ENCODE results near the gene IRF2BPL. TPM values are rescaled to one million over a fixed set of nuclear protein-coding genes. Genes with fewer than 3 reads are reported as not detected.

The IRF2BPL gene
- total and polyA plus RNA-seq, 2 experiments from 2014 or later, result 4.8 to 51.0 TPM

DNA sequence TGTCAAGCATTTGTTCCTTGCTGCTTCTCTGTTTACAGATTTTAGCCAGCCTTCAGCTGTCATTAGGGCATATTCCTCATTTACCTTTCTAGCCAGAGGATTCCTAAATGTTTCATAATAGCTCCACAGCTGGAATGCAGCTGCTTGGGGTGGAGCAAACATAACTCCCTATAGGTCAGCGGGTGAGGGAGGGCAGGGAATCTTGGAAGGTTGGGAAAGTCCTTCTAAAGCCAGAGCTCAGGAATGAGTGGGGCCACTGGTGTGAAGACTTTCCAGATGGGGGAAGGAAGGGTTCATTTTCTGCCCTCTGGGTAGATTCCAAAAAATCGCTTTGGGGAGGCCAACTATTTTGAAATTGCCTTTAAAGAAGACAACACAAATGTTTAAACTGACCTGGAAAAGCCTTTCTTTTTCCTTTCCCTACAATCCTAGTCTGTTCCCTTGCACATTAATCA is 16.3 kb upstream of the IRF2BPL start:
- no peaks in the 10 kb centered on the region for H3K9me2 ChIP-seq (ENCODE audit: insufficient read depth)
- peak overlapping the region; percentile 93 for H3K9ac ChIP-seq
- in situ Hi-C loops (cut with MboI), result no loop called here
- H3K79me2 ChIP-seq (ENCODE audit: insufficient read depth), result no peaks in the 10 kb centered on the region
- no peaks in the 10 kb centered on the region for H3K36me3 ChIP-seq (ENCODE audit: low read depth)
- no peaks in the 10 kb centered on the region for H3K27me3 ChIP-seq (replicated peaks; ENCODE audit: insufficient read depth)
- no peaks in the 10 kb centered on the region for H3K9me3 ChIP-seq (ENCODE audit: low read depth)
- H4K20me1 ChIP-seq (ENCODE audit: insufficient read depth), result no peaks in the 10 kb centered on the region
- WGBS, 2 experiments (ENCODE audit: low coverage in 1 of 2, low lambda C conversion rate in 2 of 2, missing lambda C conversion rate in 2 of 2), result 3% methylated on average over 2 of the region's 2 CpGs
- H3K4me3 ChIP-seq, result peak overlapping the region; percentile 27; the same call in 1 of the 2 replicates
- no peak for TF ChIP-seq EZH2phosphoT487 (IDR thresholded peaks at IDR 0.05; ENCODE audit: insufficient read depth, low read depth)
- TF ChIP-seq EZH2 (IDR thresholded peaks at IDR 0.05; ENCODE audit: insufficient read depth, poor library complexity, severe bottlenecking), result no peak
- peak overlapping the region; percentile 100 for H3K27ac ChIP-seq
- H3F3A ChIP-seq (ENCODE audit: insufficient read depth), result peaks cover 51% of the 10 kb centered on the region
- peak; percentile 59 for DNase-seq
- H3K4me2 ChIP-seq (ENCODE audit: unreplicated experiment), result peak overlapping the region; percentile 86
- H3K4me1 ChIP-seq (ENCODE audit: insufficient read depth), result peaks cover 60% of the 10 kb centered on the region
- H2AFZ ChIP-seq, result no peak overlapping the region

DNA sequence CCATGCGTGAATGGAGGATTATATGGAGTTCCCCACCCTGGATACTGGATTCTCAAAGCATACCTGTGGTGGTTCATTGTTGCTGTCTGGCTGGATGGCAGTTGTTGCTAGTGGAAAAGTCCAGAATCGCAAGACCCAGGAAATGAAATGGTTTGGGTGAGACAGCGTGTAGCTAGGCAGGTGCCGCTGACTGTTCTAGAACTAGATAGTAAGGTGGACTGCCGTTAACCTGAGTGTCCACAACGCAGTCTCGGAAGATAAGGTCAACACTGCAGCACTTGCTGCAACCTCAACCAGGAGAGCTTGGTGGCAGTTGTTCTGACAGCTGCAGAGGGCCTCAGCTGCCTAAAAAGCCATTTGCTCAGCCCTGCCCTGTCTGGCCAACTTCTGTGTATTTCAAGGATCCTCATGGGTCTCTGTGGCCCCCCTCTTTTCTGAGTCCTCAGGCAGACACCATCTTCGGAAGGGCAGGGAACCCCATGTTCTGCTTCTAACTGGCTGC is 15.5 kb upstream of the IRF2BPL start:
- Histone ChIP-seq H3K4me1 (ENCODE audit: insufficient read depth) (peaks cover 67% of the 10 kb centered on the region), H3K4me3 (no peak overlapping the region), H3K27ac (peak overlapping the region; percentile 100), H3K9ac (peak overlapping the region; percentile 93), H3K9me3 (ENCODE audit: low read depth) (no peaks in the 10 kb centered on the region), H3F3A (ENCODE audit: insufficient read depth) (peaks cover 58% of the 10 kb centered on the region), H4K20me1 (ENCODE audit: insufficient read depth) (no peaks in the 10 kb centered on the region), H3K79me2 (ENCODE audit: insufficient read depth) (no peaks in the 10 kb centered on the region), H3K27me3 (replicated peaks; ENCODE audit: insufficient read depth) (no peaks in the 10 kb centered on the region), H3K36me3 (ENCODE audit: low read depth) (no peaks in the 10 kb centered on the region), H3K9me2 (ENCODE audit: insufficient read depth) (no peaks in the 10 kb centered on the region), H2AFZ (no peak overlapping the region), H3K4me2 (ENCODE audit: unreplicated experiment) (peak overlapping the region; percentile 86)
- TF ChIP-seq EZH2phosphoT487 (IDR thresholded peaks at IDR 0.05; ENCODE audit: insufficient read depth, low read depth) (no peak), EZH2 (IDR thresholded peaks at IDR 0.05; ENCODE audit: insufficient read depth, poor library complexity, severe bottlenecking) (no peak)
- 49% methylated on average over 8 of the region's 8 CpGs for WGBS, 2 experiments (ENCODE audit: low coverage in 1 of 2, low lambda C conversion rate in 2 of 2, missing lambda C conversion rate in 2 of 2)
- DNase-seq, result peak; percentile 31
- in situ Hi-C loops (cut with MboI), result no loop called here

DNA sequence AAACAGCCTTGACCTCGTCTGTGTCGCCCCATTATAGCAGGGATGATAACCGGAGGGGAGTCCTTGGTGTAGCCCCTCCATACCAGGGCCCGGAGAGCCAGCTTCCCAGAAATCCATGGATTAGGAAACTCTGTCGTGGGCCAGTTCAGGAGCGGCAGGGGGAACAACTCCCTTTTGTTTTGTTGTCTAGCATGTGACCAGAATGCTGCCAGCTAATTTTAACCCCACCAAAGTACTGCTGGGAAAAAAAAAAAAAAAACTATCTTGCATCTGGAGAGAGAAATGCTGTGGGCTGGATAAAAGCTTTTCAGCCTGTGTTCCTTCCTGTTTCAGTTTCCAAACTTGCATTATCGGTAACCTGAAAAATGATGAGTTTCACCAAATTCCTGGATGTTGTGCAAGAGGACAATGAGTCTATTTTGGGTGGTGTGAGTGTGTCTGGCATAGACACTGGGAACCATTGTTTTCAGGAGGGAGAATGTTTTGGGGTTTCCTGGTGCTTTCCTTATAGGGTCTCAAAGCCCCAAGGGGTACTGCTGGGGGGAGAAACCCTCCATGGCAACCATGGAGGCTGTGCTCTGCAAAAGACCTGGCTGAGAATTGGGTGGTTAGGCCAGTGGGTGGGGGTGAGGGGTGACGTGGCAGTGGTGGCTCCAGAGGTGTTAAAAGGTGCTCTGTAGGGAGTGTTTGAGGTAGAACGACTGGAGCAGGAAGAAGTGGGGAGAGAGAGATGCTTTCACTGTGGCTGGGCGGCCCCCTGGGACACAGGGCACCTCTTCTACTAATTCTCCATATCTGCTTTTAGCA is 14.9 kb upstream of the IRF2BPL start:
- H3K36me3 ChIP-seq (ENCODE audit: low read depth), result no peaks in the 10 kb centered on the region
- H3K9me3 ChIP-seq (ENCODE audit: low read depth), result no peaks in the 10 kb centered on the region
- no peaks in the 10 kb centered on the region for H3K9me2 ChIP-seq (ENCODE audit: insufficient read depth)
- peaks cover 74% of the 10 kb centered on the region for H3K4me1 ChIP-seq (ENCODE audit: insufficient read depth)
- peak overlapping the region; percentile 93 for H3K9ac ChIP-seq
- H3K4me2 ChIP-seq (ENCODE audit: unreplicated experiment), result peak overlapping the region; percentile 86
- DNase-seq, result peak; percentile 95
- in situ Hi-C loops (cut with MboI), result no loop called here
- H3F3A ChIP-seq (ENCODE audit: insufficient read depth), result peaks cover 65% of the 10 kb centered on the region
- H3K4me3 ChIP-seq, result peak overlapping the region; percentile 61
- 0 out of 2 replicates have a peak overlapping the region, but pooled peaks have one; percentile 18 for H2AFZ ChIP-seq
- H3K79me2 ChIP-seq (ENCODE audit: insufficient read depth), result no peaks in the 10 kb centered on the region
- H4K20me1 ChIP-seq (ENCODE audit: insufficient read depth), result no peaks in the 10 kb centered on the region
- H3K27me3 ChIP-seq (replicated peaks; ENCODE audit: insufficient read depth), result no peaks in the 10 kb centered on the region
- no peak for TF ChIP-seq EZH2 (IDR thresholded peaks at IDR 0.05; ENCODE audit: insufficient read depth, poor library complexity, severe bottlenecking)
- TF ChIP-seq EZH2phosphoT487 (IDR thresholded peaks at IDR 0.05; ENCODE audit: insufficient read depth, low read depth), result no peak
- peak overlapping the region; percentile 100 for H3K27ac ChIP-seq
- 11 to 18% methylated on average over 10 of the region's 10 CpGs for WGBS, 2 experiments (ENCODE audit: low coverage in 1 of 2, low lambda C conversion rate in 2 of 2, missing lambda C conversion rate in 2 of 2)

DNA sequence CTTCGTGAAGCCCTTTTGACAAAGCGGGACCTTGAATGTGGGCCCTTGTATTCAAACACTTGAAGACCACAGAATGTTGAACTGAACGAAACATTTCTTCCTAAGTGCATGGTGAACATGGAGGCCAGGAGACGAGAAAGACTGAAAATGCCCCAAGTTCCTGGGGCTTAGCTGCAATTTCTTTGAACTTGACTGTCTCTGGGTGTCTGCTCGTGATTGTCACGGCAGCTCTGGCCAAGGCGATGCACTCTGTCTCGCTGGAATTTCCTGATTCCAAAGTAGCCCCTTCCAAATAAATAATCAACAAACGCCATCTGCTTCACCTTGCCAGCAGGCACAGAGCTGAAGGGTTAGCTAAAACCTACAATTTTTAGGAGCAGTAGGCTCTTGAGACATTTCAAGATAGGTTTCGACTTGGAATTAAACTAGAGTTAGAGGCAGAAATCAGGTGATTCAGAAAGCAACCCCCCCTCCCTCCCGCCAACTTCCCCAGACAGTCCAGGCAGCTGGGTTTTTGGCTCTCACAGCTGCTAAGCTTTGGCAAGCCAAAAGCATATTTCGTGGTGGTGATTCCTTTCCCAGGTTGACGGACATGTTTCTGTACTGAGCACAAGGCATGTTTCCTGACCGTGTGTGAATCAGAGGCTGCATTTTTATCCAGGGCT is 13.5 kb upstream of the IRF2BPL start:
- TF ChIP-seq EZH2 (IDR thresholded peaks at IDR 0.05; ENCODE audit: insufficient read depth, poor library complexity, severe bottlenecking), result no peak
- TF ChIP-seq EZH2phosphoT487 (IDR thresholded peaks at IDR 0.05; ENCODE audit: insufficient read depth, low read depth), result no peak
- WGBS, 2 experiments (ENCODE audit: low coverage in 1 of 2, low lambda C conversion rate in 2 of 2, missing lambda C conversion rate in 2 of 2), result 13 to 15% methylated on average over 14 of the region's 14 CpGs
- peak; percentile 95 for DNase-seq
- Histone ChIP-seq H3K36me3 (ENCODE audit: low read depth) (no peaks in the 10 kb centered on the region), H3K27me3 (replicated peaks; ENCODE audit: insufficient read depth) (no peaks in the 10 kb centered on the region), H4K20me1 (ENCODE audit: insufficient read depth) (no peaks in the 10 kb centered on the region), H3F3A (ENCODE audit: insufficient read depth) (peaks cover 66% of the 10 kb centered on the region), H3K4me2 (ENCODE audit: unreplicated experiment) (peak overlapping the region; percentile 86), H3K4me1 (ENCODE audit: insufficient read depth) (peaks cover 87% of the 10 kb centered on the region), H3K9me3 (ENCODE audit: low read depth) (no peaks in the 10 kb centered on the region), H2AFZ (peak overlapping the region; percentile 50; the same call in 1 of the 2 replicates), H3K9ac (peak overlapping the region; percentile 93), H3K9me2 (ENCODE audit: insufficient read depth) (no peaks in the 10 kb centered on the region), H3K4me3 (0 out of 2 replicates have a peak overlapping the region, but pooled peaks have one; percentile 61), H3K79me2 (ENCODE audit: insufficient read depth) (no peaks in the 10 kb centered on the region), H3K27ac (peak overlapping the region; percentile 100)
- in situ Hi-C loops (cut with MboI), result no loop called here

Measured in GM23248 (cell line).